Esophagus muscularis mucosa (tissue), 4 donors: ENCODE results near the gene TACR2. TPM values are rescaled to one million over a fixed set of nuclear protein-coding genes. Genes with fewer than 3 reads are reported as not detected.

Experiments
- DNase-seq: peaks from one replicate; pipeline ENCODE4 v3.0.0-alpha.2; 2017; ENCODE audit errors: extremely low spot score
- H3K27ac ChIP-seq, 4 donors: fragments of 200-600 bp; sonication (generic); replicated peaks in 1 of 4; 1 replicate in 3 of 4; 2 replicates in 1 of 4; pipeline ENCODE4 v1.5.1; 2016 to 2019; ENCODE audit warnings: mild to moderate bottlenecking in 1 of 4
- H3K27me3 ChIP-seq, 4 donors: fragments of 200-600 bp; sonication (generic); one replicate each; pipeline versions ENCODE4 v1.5.1 to v1.6.0; 2016 to 2019
- H3K36me3 ChIP-seq, 4 donors: fragments of 200-600 bp; sonication (generic); one replicate each; pipeline ENCODE4 v1.5.1; 2016 to 2019
- H3K4me1 ChIP-seq, 4 donors: fragments of 200-600 bp; sonication (generic); one replicate each; pipeline ENCODE4 v1.5.1; 2016 to 2019
- H3K4me3 ChIP-seq, 4 donors: fragments of 200-600 bp; sonication (generic); 1 replicate in 2 of 4; 2 replicates in 2 of 4; pipeline ENCODE4 v1.5.1; 2016 to 2019; ENCODE audit warnings: mild to moderate bottlenecking in 4 of 4, moderate library complexity in 1 of 4
- H3K9me3 ChIP-seq, 4 donors: fragments of 200-600 bp; sonication (generic); 1 replicate in 3 of 4; 2 replicates in 1 of 4; pipeline ENCODE4 v1.5.1; 2016 to 2019
- EP300 ChIP-seq: sonication (generic); formaldehyde crosslinking; IDR thresholded peaks from one replicate; pipeline ENCODE4 v1.6.1; 2017; ENCODE audit warnings: antibody characterized with exemption
- POLR2A ChIP-seq: fragments of 450-650 bp; IDR thresholded peaks from one replicate; pipeline ENCODE4 v1.6.1; 2017; ENCODE audit warnings: antibody characterized with exemption, moderate library complexity, mild to moderate bottlenecking, low read depth
- POLR2AphosphoS5 ChIP-seq, 2 donors: sonication (generic); formaldehyde crosslinking; IDR thresholded peaks; one replicate each; pipeline ENCODE4 v1.6.1; 2017; ENCODE audit warnings: antibody characterized with exemption in 2 of 2
- WGBS: methylation state at CpG from one replicate; pipeline ENCODE4 v1.1.5; 2018; 5-methylcytosine and 5-hydroxymethylcytosine counted together
- intact Hi-C: fragments of 100-400 bp; cut with DNase I; formaldehyde crosslinking; loops from one replicate; pipeline ENCODE4 v1.15.1; 2023
- total RNA-seq, 4 donors: library from RNA; depleted of rRNA; stranded (reverse); fragments of >200 nt; gene quantifications; one replicate each; pipeline versions ENCODE4 v1.1.0 to v1.2.1, GENCODE V29; 2016
- TF ChIP-seq, protein P1 (sequence below), 3 experiments: fragments of 200-600 bp in 2 of 3; fragments of 450-650 bp in 1 of 3; sonication (generic) in 2 of 3; IDR thresholded peaks; one replicate each; pipeline ENCODE4 v1.5.1; 2017 to 2019; ENCODE audit warnings: antibody characterized with exemption in 3 of 3, mild to moderate bottlenecking in 2 of 3, moderate library complexity in 1 of 3

The TACR2 gene
- total RNA-seq, 4 donors from 2014 or later, result 51.4 to 72.6 (median 68.1) TPM

DNA sequence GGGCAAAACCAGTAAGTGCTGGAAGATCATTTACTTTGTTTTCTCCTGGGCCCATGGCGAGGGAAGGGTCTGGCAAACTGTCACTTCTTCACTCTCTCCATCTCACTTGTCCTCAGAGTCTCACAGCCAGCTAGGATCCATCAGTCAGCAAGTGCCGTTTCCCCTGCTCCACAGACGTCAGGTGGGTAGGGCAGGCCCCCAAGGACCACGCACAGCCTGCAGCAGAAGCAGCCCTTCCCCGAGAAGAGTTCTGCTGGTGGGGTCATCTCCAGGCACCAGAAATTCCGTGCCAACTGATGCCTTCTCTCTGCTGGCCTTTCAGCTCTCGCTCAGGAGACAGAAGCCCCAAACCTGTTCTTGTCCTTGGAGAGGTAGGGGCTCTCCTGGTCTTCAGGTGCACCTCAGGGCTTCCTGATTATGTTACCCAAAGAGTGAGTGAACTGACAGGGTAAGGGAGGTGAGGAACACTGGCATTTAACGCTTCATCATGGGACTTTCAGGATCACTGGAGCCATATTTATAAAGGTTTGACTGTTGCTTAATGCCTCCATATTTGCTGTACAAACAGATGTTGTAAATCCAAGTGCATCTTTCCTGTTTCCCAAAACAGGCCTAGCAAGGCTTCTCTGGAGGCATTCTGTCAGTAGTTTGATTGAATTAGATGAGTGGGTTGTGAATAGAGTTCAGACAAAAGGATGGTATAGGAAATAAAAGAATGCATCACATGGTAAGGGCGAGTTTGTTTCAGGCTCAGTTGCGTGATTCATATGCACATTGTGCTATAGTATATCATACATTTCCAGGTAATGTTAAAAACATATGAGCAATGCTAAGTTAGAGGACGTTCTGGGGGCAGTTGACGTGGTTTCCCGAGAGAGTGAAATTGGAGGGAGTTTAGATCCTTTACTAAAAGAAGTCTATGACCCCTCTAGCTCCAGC is 20.9 kb upstream of the TACR2 start:
- intact Hi-C loops, result no loop called here
- no peaks in the 10 kb centered on the region for H3K9me3 ChIP-seq
- peak overlapping the region in 1 of 4 donors; percentile 35 for H3K27ac ChIP-seq
- H3K4me1 ChIP-seq, result peaks cover 16 to 20% (median 17%) of the 10 kb centered on the region in 4 donors
- 92% methylated on average over 11 of the region's 13 CpGs for WGBS
- H3K27me3 ChIP-seq, result no peaks in the 10 kb centered on the region
- DNase-seq, result no peak
- TF ChIP-seq POLR2A (no peak), EP300 (no peak), POLR2AphosphoS5 (IDR thresholded peaks at IDR 0.05) (no peak)
- TF ChIP-seq, protein P1, sequence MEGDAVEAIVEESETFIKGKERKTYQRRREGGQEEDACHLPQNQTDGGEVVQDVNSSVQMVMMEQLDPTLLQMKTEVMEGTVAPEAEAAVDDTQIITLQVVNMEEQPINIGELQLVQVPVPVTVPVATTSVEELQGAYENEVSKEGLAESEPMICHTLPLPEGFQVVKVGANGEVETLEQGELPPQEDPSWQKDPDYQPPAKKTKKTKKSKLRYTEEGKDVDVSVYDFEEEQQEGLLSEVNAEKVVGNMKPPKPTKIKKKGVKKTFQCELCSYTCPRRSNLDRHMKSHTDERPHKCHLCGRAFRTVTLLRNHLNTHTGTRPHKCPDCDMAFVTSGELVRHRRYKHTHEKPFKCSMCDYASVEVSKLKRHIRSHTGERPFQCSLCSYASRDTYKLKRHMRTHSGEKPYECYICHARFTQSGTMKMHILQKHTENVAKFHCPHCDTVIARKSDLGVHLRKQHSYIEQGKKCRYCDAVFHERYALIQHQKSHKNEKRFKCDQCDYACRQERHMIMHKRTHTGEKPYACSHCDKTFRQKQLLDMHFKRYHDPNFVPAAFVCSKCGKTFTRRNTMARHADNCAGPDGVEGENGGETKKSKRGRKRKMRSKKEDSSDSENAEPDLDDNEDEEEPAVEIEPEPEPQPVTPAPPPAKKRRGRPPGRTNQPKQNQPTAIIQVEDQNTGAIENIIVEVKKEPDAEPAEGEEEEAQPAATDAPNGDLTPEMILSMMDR (IDR thresholded peaks at IDR 0.05), result no peak
- H3K36me3 ChIP-seq, result no peaks in the 10 kb centered on the region
- H3K4me3 ChIP-seq, result no peak overlapping the region

DNA sequence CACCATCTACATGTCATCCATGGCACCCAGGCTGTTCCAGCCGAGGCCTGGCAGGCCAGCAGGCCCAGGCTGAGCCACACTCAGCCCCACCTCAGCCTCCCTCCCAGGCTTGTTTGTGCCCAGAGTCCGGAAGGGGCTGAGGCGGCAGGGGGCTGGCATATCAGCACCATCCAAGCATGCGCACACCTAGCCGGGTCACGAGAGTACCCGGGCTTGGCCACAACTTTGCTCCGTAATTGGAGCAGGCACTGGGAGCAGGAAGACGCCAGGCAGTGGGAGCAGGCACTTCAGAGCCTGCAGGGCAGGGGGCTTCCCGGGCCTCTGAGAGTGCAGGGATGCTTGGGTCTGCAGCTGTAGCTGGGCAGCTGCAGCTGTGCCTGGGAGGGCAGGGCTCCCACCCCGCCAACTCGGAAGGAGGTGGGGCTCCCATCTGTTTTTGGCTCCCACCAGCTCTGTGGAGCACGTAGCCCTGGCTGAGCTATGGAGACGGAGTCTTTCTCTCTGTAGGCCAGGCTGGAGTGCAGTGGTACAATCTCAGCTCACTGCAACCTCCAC is 19.3 kb upstream of the TACR2 start:
- DNase-seq, result no peak
- intact Hi-C loops, result no loop called here
- H3K27ac ChIP-seq, result no peak overlapping the region
- TF ChIP-seq, protein P1 (IDR thresholded peaks at IDR 0.05), result no peak
- no peak for TF ChIP-seq POLR2AphosphoS5 (IDR thresholded peaks at IDR 0.05)
- TF ChIP-seq POLR2A, result no peak
- TF ChIP-seq EP300, result no peak
- WGBS, result 97% methylated on average over 6 of the region's 14 CpGs
- peaks cover 0 to 3% (median 0%) of the 10 kb centered on the region in 4 donors for H3K36me3 ChIP-seq
- no peaks in the 10 kb centered on the region for H3K27me3 ChIP-seq
- H3K4me1 ChIP-seq, result peaks cover 16 to 20% (median 17%) of the 10 kb centered on the region in 4 donors
- H3K4me3 ChIP-seq, result no peak overlapping the region
- no peaks in the 10 kb centered on the region for H3K9me3 ChIP-seq

DNA sequence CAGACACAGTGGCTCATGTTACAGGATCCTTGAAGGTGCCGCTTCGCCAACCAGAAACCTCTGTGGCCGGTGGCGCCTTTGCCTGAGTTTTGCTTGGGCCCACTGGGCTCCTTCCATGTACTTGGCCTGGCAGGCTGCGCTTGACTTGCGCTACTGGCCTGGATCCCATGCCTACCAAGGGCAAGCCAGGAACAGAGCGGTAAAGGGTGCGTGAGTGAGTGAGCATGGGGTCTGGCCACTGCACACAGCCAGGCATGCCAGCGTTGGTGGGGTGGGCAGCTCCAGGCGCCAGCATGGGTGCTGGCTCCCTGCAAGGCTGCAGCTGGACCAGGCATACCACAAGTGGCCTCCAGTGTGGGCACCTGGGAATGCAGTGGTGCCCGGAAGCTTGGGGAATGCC is 18.2 kb upstream of the TACR2 start:
- Histone ChIP-seq H3K27ac (no peak overlapping the region), H3K27me3 (no peaks in the 10 kb centered on the region), H3K36me3 (peaks cover 0 to 3% (median 0%) of the 10 kb centered on the region in 4 donors), H3K4me1 (peaks cover 14 to 16% (median 14%) of the 10 kb centered on the region in 4 donors), H3K9me3 (no peaks in the 10 kb centered on the region), H3K4me3 (no peak overlapping the region)
- WGBS, result 95% methylated on average over 7 of the region's 11 CpGs
- TF ChIP-seq, protein P1 (IDR thresholded peaks at IDR 0.05), result no peak
- TF ChIP-seq POLR2A (no peak), EP300 (no peak), POLR2AphosphoS5 (IDR thresholded peaks at IDR 0.05) (no peak)
- intact Hi-C loops, result no loop called here
- no peak for DNase-seq

DNA sequence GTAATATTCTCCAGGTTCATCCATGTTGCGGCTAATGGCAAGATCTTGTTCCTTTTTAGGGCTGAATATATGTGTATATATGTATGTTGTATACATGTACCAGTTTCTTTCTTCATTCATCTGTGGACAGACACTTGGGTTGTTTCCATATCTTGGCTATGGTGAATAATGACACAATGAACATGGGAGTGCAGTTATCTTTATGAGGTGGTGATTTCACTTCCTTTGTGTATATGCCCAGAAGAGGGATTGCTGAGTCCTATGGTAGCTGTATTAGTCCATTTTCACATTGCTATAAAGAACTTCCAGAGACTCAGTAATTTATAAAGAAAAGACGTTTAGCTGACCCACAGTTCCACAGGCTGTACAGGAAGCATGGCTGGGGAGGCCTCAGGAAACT is 17.5 kb upstream of the TACR2 start:
- Histone ChIP-seq H3K27me3 (no peaks in the 10 kb centered on the region), H3K9me3 (no peaks in the 10 kb centered on the region)
- WGBS, result 80% methylated on average over 2 of the region's 2 CpGs

More for the DNA sequence above, 17.5 kb upstream of the TACR2 start:
- TF ChIP-seq EP300 (no peak), POLR2A (no peak), POLR2AphosphoS5 (IDR thresholded peaks at IDR 0.05) (no peak)
- TF ChIP-seq, protein P1 (IDR thresholded peaks at IDR 0.05), result no peak
- H3K27ac ChIP-seq, result no peak overlapping the region
- H3K36me3 ChIP-seq, result peaks cover 0 to 3% (median 0%) of the 10 kb centered on the region in 4 donors
- intact Hi-C loops, result no loop called here
- DNase-seq, result no peak
- H3K4me3 ChIP-seq, result no peak overlapping the region
- H3K4me1 ChIP-seq, result peaks cover 6 to 8% (median 7%) of the 10 kb centered on the region in 4 donors
